Colonic mucosa (tissue), 4 donors: ENCODE data around the gene TTC28. TPM values are rescaled to one million over a fixed set of nuclear protein-coding genes. Genes with fewer than 3 reads are reported as not detected.
"Not testable (repeated sequence)": the region's sequence is repeated elsewhere in the genome, so short reads cannot be mapped to it uniquely, and the experiment has no call there.

Source experiments
- DNase-seq: peaks from one replicate; pipeline ENCODE4 v3.0.0-alpha.2; 2020
- H3K27ac ChIP-seq: fragments of 200-600 bp; one replicate; pipeline ENCODE4 v1.8.0; 2021
- H3K27me3 ChIP-seq: fragments of 200-600 bp; one replicate; pipeline ENCODE4 v1.8.0; 2021
- H3K36me3 ChIP-seq: fragments of 200-600 bp; one replicate; pipeline ENCODE4 v1.8.0; 2021
- H3K4me1 ChIP-seq: fragments of 200-600 bp; one replicate; pipeline ENCODE4 v1.8.0; 2021; ENCODE audit warnings: mild to moderate bottlenecking
- H3K4me3 ChIP-seq: fragments of 200-600 bp; one replicate; pipeline ENCODE4 v1.8.0; 2021
- H3K9ac ChIP-seq, 2 donors: one replicate each; pipeline ENCODE4 v1.7.0; 2013; ENCODE audit warnings: control low read depth in 2 of 2, low read depth in 2 of 2, low read length in 2 of 2
- H3K9me3 ChIP-seq: fragments of 200-600 bp; one replicate; pipeline ENCODE4 v1.8.0; 2021
- intact Hi-C: fragments of 100-400 bp; cut with DNase I; formaldehyde crosslinking; loops from one replicate; pipeline ENCODE4 v1.14.1; 2022
- total RNA-seq, 2 donors: library from RNA; stranded (reverse); fragmentation: NEBNext Ultra II Directional in 1 of 2; extraction: Animal tissue kit (Norgen Biotek cat#: 25700) in 1 of 2; gene quantifications; one replicate each; pipeline ENCODE4 v1.2.1, GENCODE V29; 2021
- TF ChIP-seq, protein P1 (sequence below): fragments of 200-600 bp; IDR thresholded peaks from one replicate; pipeline ENCODE4 v1.8.0; 2022; ENCODE audit warnings: antibody characterized with exemption, mild to moderate bottlenecking
- donor health status: healthy.
- donor health status: DM: no; HTN: no; CAD: no.
- donor health status: DM: no; HTN: no; CAD: no.

The TTC28 gene
- total RNA-seq, 2 donors from 2014 or later: 6.6 to 9.2 TPM

DNA sequence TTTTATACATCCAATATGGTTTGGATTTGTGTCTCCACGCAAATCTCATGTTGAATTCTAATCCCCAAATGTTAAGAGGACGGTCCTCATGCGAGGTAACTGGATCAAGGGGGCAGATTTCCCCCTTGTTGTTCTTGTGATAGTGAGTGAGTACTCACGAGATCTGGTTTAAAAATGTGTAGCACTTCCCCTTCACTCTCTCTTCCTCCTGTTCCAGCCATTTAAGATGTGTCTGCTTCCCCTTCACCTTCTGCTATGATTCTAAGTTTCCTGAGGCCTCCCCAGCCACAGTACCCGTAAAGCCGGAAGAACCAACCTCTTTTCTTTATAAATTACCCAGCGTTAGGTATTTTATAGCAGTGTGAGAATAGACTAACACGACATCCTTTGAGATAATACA is 98.6 kb downstream of the TTC28 start:
- Histone ChIP-seq H3K4me1 (no peaks in the 10 kb centered on the region), H3K36me3 (no peaks in the 10 kb centered on the region), H3K27me3 (no peaks in the 10 kb centered on the region), H3K27ac (no peak overlapping the region), H3K9ac (no peak overlapping the region), H3K9me3 (no peaks in the 10 kb centered on the region), H3K4me3 (no peak overlapping the region)
- TF ChIP-seq, protein P1, sequence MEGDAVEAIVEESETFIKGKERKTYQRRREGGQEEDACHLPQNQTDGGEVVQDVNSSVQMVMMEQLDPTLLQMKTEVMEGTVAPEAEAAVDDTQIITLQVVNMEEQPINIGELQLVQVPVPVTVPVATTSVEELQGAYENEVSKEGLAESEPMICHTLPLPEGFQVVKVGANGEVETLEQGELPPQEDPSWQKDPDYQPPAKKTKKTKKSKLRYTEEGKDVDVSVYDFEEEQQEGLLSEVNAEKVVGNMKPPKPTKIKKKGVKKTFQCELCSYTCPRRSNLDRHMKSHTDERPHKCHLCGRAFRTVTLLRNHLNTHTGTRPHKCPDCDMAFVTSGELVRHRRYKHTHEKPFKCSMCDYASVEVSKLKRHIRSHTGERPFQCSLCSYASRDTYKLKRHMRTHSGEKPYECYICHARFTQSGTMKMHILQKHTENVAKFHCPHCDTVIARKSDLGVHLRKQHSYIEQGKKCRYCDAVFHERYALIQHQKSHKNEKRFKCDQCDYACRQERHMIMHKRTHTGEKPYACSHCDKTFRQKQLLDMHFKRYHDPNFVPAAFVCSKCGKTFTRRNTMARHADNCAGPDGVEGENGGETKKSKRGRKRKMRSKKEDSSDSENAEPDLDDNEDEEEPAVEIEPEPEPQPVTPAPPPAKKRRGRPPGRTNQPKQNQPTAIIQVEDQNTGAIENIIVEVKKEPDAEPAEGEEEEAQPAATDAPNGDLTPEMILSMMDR: no peak
- no peak for DNase-seq
- intact Hi-C loops: no loop called here

DNA sequence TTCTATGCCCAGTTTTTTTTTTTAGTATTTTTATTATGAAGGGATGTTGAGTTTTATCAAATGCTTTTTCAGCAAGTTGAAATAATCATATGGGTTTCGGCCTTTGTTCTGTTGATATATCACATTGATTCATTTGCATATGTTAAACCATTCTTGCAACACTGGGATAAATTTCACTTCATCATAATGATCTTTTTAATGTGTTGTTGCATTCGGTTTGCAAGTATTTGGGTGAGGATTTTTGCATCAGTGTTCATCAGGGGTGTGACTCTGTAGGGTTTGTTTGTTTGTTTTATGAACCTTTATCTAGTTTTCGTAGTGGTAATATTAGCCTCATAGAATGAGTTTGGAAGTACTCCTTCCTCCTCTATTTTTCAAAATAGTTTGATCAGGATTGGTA is 103.5 kb downstream of the TTC28 start:
- intact Hi-C loops: no loop called here
- Histone ChIP-seq H3K27ac (no peak overlapping the region), H3K27me3 (no peaks in the 10 kb centered on the region), H3K4me3 (no peak overlapping the region), H3K4me1 (no peaks in the 10 kb centered on the region), H3K9me3 (no peaks in the 10 kb centered on the region), H3K9ac (no peak overlapping the region), H3K36me3 (no peaks in the 10 kb centered on the region)
- TF ChIP-seq, protein P1: no peak
- no peak for DNase-seq

DNA sequence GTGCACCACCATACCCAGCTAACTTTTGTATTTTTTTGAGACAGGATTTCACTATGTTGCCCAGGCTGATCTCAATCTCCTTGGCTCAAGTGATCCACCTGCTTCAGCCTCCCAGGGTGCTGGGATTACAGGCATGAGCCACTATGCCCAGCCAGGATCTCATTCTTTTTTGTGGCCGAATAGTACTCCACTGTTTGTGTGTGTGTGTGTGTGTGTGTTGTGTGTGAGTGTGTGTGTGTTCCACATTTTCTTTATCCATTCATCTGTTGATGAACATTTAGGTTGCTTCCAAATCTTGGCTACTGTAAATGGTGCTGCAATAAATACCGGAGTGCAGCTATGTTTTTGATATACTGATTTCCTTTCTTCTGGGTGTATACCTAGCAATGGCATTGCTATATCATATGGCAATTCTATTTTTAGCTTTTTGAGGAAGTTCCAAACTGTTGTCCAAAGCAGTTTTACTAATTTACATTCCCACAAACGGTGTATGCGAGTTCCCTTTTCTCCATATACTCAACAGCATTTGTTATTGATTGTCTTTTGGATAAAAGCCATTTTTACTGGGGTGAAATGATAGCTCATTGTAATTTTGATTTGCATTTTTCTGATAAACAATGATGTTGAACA is 105.4 kb downstream of the TTC28 start:
- TF ChIP-seq, protein P1: no peak
- DNase-seq: no peak
- H3K9me3 ChIP-seq: no peaks in the 10 kb centered on the region
- no peak overlapping the region for H3K9ac ChIP-seq
- no peaks in the 10 kb centered on the region for H3K36me3 ChIP-seq
- H3K4me3 ChIP-seq: no peak overlapping the region
- intact Hi-C loops: no loop called here
- H3K27ac ChIP-seq: no peak overlapping the region
- no peaks in the 10 kb centered on the region for H3K27me3 ChIP-seq
- H3K4me1 ChIP-seq: no peaks in the 10 kb centered on the region

DNA sequence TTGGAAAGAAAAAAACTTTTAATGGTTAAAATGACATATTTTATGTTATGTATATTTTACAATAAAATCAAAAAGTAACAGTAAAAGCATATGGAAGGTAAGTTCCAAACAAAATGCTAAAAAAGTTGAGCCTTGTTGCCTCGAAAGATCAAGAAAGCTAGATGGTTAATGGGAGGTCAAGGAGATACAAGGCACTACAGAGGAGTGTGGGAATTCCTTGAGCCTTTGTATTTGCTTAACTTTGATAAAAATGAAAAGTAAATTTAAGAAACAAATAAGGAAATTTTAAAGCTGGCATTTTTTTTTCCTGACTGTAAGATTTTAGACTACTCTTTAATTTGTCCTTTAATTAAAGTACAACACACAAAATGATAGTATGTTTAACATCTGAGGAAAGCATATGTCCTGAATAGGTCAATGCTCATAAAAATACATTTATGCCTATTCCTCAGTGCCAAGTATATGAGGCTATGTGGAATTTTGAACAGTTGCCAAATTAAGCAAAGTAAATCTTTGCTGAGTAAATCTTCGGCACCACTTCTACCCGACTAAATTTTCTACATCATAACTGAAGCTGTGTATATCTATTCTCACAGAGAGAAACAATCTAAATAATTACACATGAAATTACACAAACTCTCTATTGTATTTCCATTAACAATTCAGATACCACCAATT is 108.8 kb downstream of the TTC28 start:
- Histone ChIP-seq H3K27me3 (no peaks in the 10 kb centered on the region), H3K9ac (no peak overlapping the region), H3K36me3 (no peaks in the 10 kb centered on the region), H3K4me1 (no peaks in the 10 kb centered on the region), H3K9me3 (no peaks in the 10 kb centered on the region), H3K4me3 (no peak overlapping the region), H3K27ac (no peak overlapping the region)
- no peak for DNase-seq
- TF ChIP-seq, protein P1: no peak
- intact Hi-C loops: no loop called here

DNA sequence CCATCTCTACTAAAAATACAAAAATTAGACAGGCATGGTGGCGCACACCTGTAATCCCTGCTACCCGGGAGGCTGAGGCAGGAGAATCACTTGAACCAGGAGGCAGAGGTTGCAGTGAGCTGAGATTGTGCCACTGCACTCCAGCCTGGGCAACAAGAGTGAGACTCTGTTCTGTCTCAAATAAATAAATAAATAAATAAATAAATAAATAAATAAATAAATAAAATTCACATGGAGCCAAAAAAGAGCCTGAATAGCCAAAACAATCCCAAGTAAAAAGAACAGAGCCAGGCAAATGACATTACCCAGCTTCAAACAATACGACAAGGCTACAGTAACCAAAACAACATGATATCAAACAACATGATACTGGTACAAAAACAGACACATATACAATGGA is 110.7 kb downstream of the TTC28 start:
- H3K27me3 ChIP-seq, H3K4me1 ChIP-seq, H3K9ac ChIP-seq, DNase-seq, H3K4me3 ChIP-seq, H3K9me3 ChIP-seq, H3K36me3 ChIP-seq, H3K27ac ChIP-seq, intact Hi-C loops: not testable (repeated sequence)

DNA sequence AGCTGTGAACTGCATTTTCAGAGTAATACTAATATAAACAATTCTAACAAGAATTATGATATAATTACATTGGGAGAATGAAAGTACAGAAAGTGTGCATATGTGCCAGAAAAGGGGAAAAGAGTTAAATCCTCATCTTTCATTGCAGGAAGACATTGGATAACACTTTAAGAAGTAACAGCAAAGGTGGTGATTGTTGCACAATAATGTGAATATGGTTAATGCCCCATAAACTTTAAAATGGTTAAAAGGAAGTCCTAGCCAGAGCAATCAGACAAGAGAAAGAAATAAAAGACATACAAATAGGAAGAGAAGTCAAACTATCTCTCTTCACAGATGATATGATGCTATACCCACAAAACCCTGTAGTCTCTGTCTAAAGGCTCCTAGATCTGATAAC is 111.5 kb downstream of the TTC28 start:
- H3K27me3 ChIP-seq: no peaks in the 10 kb centered on the region
- no peak overlapping the region for H3K4me3 ChIP-seq
- no peak overlapping the region for H3K9ac ChIP-seq
- intact Hi-C loops: no loop called here
- H3K27ac ChIP-seq: no peak overlapping the region
- no peaks in the 10 kb centered on the region for H3K4me1 ChIP-seq
- no peaks in the 10 kb centered on the region for H3K36me3 ChIP-seq
- TF ChIP-seq, protein P1: no peak
- no peak for DNase-seq
- no peaks in the 10 kb centered on the region for H3K9me3 ChIP-seq

DNA sequence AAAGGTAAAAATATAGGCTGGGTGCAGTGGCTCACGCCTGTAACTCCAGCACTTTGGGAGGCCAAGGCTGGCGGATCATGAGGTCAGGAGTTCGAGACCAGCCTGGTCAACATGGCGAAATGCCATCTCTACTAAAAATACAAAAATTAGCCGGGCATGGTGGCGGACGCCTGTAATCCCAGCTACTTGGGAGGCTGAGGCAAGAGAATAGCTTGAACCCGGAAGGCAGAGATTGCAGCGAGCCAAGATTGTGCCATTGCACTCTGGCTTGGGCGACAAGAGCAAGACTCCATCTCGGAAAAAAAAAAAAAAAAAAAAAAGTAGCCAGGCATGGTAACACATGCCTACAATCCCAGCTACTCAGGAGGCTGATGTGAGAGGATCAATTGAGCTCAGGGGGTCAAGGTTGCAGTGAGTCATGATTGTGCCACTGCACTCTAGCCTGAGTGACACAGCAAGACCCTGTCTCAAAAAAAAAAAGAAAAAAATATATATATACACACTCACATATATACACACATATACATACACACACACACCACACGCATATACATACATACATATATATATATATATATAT is 112.6 kb downstream of the TTC28 start:
- H3K9me3 ChIP-seq, H3K27ac ChIP-seq, H3K9ac ChIP-seq, H3K4me3 ChIP-seq, H3K36me3 ChIP-seq, DNase-seq, intact Hi-C loops, H3K4me1 ChIP-seq, H3K27me3 ChIP-seq: not testable (repeated sequence)
